ENCODE measurements around the gene WDFY2. TPM values are rescaled to one million over a fixed set of nuclear protein-coding genes. Genes with fewer than 3 reads are reported as not detected.

The WDFY2 gene
- total RNA-seq, 1 experiment from 2014 or later = 26.4 TPM

DNA sequence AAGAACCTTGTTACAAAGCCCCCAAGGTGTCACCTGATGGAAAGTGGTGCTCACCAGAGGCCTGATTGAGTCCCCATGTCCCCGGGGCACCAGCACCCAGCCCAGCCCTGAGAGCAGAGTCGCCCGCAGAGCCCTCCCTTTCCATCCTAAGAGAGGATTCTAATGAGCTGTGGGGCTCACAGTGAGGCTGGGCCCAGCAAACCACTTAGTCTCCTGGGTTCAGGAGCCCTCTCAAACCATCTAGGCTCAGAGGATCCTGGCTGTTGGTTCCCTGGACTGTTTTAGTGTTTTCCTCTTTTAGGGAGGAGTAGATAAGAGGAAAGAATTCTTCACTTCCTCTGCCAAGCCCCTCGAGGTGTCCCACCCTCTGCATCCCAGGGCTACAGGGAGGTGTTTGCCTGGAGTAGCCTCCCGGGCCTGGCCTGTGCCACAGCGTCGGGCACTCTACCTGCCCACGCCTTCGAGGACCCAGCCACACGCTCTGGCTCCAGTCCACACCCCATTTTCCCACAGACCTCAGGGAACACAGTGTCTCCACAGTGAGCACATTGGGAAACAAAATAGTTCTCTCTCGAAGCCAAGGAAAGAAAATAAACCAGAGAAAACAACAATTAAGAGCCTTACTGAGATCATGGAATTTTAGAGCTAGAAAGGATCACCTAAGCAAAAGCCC is 185.3 kb downstream of the WDFY2 start:
- Histone ChIP-seq H3K18ac (ENCODE audit: insufficient read length, low read depth, low read length) (no peak overlapping the region), H2BK120ac (ENCODE audit: low read depth, low read length, poor library complexity, severe bottlenecking) (no peak overlapping the region), H3K23ac (ENCODE audit: insufficient read length, low read depth, low read length) (no peak overlapping the region), H2BK5ac (ENCODE audit: insufficient read length, low read length) (no peak overlapping the region), H2BK20ac (ENCODE audit: low read depth, low read length, poor library complexity, severe bottlenecking) (no peak overlapping the region), H3K4ac (ENCODE audit: low read depth, low read length) (no peak overlapping the region), H2AK5ac (ENCODE audit: insufficient read length, low read length) (no peak overlapping the region), H4K20me1 (ENCODE audit: control insufficient read depth, insufficient read depth, insufficient read length) (no peaks in the 10 kb centered on the region), H3K23me2 (ENCODE audit: insufficient read length, low read depth, low read length, poor library complexity, severe bottlenecking) (no peaks in the 10 kb centered on the region), H3K56ac (ENCODE audit: insufficient read length, low read depth, low read length) (no peak overlapping the region), H3K27me3 (ENCODE audit: insufficient read depth, low read length) (no peaks in the 10 kb centered on the region), H3K14ac (ENCODE audit: insufficient read depth, low read length) (no peak overlapping the region), H3K9me3 (ENCODE audit: control insufficient read depth, low read depth, low read length) (no peaks in the 10 kb centered on the region), H3T11ph (ENCODE audit: low read length) (no peak overlapping the region), H2BK12ac (ENCODE audit: insufficient read length, low read depth, low read length) (no peak overlapping the region), H4K8ac (replicated peaks; ENCODE audit: insufficient read length, low read depth, low read length) (no peak overlapping the region), H3K4me2 (ENCODE audit: insufficient read depth, insufficient read length, low read length) (no peak overlapping the region), H2AFZ (ENCODE audit: low read length) (no peak overlapping the region), H3K79me2 (ENCODE audit: insufficient read depth, low read length) (no peaks in the 10 kb centered on the region), H2BK15ac (ENCODE audit: low read depth, low read length) (no peak overlapping the region), H3K9ac (ENCODE audit: extremely low read depth, insufficient read length, low read length) (no peak overlapping the region), H3K79me1 (ENCODE audit: insufficient read depth, low read depth, low read length, poor library complexity, severe bottlenecking) (no peaks in the 10 kb centered on the region), H3K27ac (ENCODE audit: insufficient read length, low read depth, low read length) (no peak overlapping the region), H3K4me1 (ENCODE audit: insufficient read depth, low read length) (0 out of 2 replicates have a peak, but pooled peaks cover 3% of the 10 kb centered on the region), H4K5ac (ENCODE audit: insufficient read length, low read depth, low read length) (no peak overlapping the region), H4K91ac (ENCODE audit: insufficient read length, low read depth, low read length) (no peak overlapping the region)
- WGBS (ENCODE audit: extremely low coverage, insufficient read length, low lambda C conversion rate) = no CpG with 5 or more reads among the region's 11 CpGs
- TF ChIP-seq CTCF (conservative IDR thresholded peaks at IDR 0.05) = no peak
- DNase-seq = no peak
- Mint-ChIP-seq H3K9me3 (no peaks in the 10 kb centered on the region), H3K36me3 (ENCODE audit: insufficient read depth in 1 of 3, low read depth in 3 of 3) (peaks cover 0 to 9% (median 4%) of the 10 kb centered on the region in 3 experiments; a peak in 4 of 7 replicates), H3K27ac (peak overlapping the region in 1 of 3 experiments; percentile 81; a peak in 1 of 7 replicates), H3K27me3 (ENCODE audit: low read depth) (no peaks in the 10 kb centered on the region; the same call in 1 of the 2 replicates), H3K4me3 (no peak overlapping the region), H3K4me1 (peaks cover 27% of the 10 kb centered on the region in 2 experiments)
